HEK293T (cell line): ENCODE results near the gene ERC2.

Experiments used
- ELF4 ChIP-seq: fragments of 450-650 bp; IDR thresholded peaks from 2 replicates; pipeline ENCODE4 v1.6.1; 2017; ENCODE audit warnings: antibody characterized with exemption
- HDGF ChIP-seq: fragments of 450-650 bp; IDR thresholded peaks from 2 replicates; pipeline ENCODE4 v1.6.1; 2017; ENCODE audit warnings: antibody characterized with exemption, borderline replicate concordance
- NFRKB ChIP-seq: fragments of 450-650 bp; IDR thresholded peaks from 2 replicates; pipeline ENCODE4 v1.6.1; 2016; ENCODE audit warnings: mild to moderate bottlenecking, moderate library complexity
- SP1 ChIP-seq: fragments of 450-650 bp; IDR thresholded peaks from 2 replicates; pipeline ENCODE4 v1.6.1; 2017

GRCh38 chr3:56187051-56187450, 281.2 kb downstream of the ERC2 start:
- TF ChIP-seq NFRKB (no peak), SP1 (no peak), HDGF (no peak), ELF4 (no peak)
